PC-9 (cell line): ENCODE data around the gene CKAP4.

ENCODE experiments used
- CTCF ChIP-seq: fragments of 200-600 bp; sonication (generic); conservative IDR thresholded peaks from 2 replicates; pipeline ENCODE4 v1.6.1; 2017; ENCODE audit warnings: mixed run types, antibody characterized with exemption, mild to moderate bottlenecking, moderate library complexity
- EZH2 ChIP-seq: fragments of 200-600 bp; sonication (generic); IDR thresholded peaks from 2 replicates; pipeline ENCODE4 v1.8.0; 2017; ENCODE audit warnings: antibody characterized with exemption, low read depth

GRCh38 chr12:106220536-106220935 is 27.3 kb downstream of the CKAP4 start:
- TF ChIP-seq CTCF (no peak), EZH2 (no peak)
